ENCODE measurements around the gene PPP1R37.
A peak's percentile ranks its signal among the peaks of the same experiment; 100 is the strongest.

PPP1R37 gene

DNA sequence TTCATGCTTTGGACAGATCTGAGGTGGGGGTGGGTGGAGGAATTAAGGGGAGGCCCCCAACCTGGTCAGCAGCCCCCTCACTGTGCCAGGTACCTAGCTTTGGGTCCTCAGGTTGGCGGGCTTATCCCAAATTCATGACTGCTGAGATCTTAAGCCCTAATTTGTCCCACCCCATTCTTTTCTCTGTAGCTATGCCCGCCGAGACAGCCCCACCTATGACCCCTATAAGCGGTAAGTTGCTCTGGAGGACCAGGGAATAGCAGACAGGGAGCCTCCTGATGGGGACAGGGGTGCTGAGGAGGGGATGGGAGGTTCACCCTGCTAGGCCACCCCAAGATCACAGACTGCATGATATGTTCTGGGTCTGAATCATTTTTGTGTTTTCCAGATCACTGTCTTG lies 31.0 kb upstream of the PPP1R37 start:
- DNase-seq (ENCODE audit: low read depth), result no peak
- no peak overlapping the region for H3K4me3 ChIP-seq (ENCODE audit: low read length)
- TF ChIP-seq, protein P1, sequence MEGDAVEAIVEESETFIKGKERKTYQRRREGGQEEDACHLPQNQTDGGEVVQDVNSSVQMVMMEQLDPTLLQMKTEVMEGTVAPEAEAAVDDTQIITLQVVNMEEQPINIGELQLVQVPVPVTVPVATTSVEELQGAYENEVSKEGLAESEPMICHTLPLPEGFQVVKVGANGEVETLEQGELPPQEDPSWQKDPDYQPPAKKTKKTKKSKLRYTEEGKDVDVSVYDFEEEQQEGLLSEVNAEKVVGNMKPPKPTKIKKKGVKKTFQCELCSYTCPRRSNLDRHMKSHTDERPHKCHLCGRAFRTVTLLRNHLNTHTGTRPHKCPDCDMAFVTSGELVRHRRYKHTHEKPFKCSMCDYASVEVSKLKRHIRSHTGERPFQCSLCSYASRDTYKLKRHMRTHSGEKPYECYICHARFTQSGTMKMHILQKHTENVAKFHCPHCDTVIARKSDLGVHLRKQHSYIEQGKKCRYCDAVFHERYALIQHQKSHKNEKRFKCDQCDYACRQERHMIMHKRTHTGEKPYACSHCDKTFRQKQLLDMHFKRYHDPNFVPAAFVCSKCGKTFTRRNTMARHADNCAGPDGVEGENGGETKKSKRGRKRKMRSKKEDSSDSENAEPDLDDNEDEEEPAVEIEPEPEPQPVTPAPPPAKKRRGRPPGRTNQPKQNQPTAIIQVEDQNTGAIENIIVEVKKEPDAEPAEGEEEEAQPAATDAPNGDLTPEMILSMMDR (IDR thresholded peaks at IDR 0.05; ENCODE audit: insufficient read depth, low read depth, low read length, missing control alignments), result no peak

DNA sequence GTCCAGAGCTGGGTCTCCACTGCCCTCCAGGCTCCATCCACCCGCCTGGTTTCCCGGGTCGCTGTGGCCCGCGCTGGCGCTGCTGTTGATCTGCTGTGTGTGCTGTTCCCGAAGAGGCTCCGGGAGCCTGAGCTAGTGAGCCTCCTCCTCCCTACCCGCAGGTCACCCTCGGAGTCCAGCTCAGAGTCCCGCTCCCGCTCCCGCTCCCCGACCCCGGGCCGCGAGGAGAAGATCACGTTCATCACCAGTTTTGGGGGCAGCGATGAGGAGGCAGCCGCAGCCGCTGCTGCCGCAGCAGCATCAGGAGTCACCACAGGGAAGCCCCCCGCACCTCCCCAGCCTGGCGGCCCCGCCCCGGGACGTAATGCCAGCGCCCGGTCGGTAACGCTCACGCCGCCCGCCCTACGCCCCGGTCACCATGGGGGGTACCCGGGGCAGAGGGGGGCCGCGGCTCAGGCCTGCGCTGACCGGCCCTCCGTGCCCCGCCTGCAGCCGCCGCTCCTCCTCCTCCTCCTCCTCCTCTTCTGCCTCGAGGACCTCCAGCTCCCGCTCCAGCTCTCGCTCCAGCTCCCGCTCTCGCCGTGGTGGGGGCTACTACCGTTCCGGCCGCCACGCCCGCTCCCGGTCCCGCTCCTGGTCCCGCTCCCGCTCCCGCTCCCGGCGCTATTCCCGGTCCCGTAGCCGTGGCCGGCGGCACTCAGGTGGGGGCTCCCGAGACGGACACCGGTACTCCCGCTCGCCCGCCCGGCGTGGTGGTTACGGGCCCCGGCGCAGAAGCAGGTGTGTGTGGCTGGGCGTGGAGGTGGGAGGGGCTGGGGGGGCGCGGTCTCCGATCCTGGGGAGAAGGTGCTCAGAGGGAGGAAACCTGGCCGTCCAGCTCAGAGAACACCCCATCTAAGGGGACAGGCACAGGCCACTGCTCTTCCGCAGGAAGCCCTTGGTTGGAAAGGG lies 28.9 kb upstream of the PPP1R37 start:
- TF ChIP-seq, protein P1 (IDR thresholded peaks at IDR 0.05; ENCODE audit: insufficient read depth, low read depth, low read length, missing control alignments), result no peak
- no peak overlapping the region for H3K4me3 ChIP-seq (ENCODE audit: low read length)
- no peak for DNase-seq (ENCODE audit: low read depth)

DNA sequence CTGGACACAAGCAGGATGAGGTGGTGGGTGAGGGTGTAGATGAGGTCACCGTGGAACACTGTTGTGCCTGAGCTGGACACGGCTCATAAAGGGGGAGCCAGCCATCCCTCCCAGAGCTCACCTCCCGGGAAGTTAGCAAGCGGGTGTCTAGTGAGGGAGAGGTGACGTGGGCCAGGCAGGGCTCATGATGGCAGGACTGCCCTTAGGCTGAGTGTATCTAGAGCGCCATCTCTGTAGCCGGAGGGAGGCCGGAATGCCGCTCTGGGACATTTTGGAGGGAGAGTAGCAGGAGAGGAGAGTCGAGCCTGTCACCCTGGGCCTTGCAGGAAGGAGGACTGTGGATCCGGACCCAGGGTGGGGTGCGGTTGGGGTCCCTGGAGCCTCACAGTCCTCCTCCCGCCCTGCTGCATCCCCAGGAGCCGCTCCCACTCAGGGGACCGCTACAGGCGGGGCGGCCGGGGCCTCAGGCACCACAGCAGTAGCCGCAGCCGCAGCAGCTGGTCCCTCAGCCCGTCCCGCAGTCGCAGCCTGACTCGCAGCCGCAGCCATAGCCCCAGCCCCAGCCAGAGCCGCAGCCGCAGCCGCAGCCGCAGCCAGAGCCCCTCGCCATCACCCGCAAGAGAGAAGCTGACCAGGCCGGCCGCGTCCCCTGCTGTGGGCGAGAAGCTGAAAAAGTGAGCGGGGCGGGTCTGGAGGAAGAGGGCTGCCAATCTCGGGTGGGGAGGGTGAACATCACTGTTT lies 25.9 kb upstream of the PPP1R37 start:
- no peak for DNase-seq (ENCODE audit: low read depth)
- H3K4me3 ChIP-seq (ENCODE audit: low read length), result no peak overlapping the region
- TF ChIP-seq, protein P1 (IDR thresholded peaks at IDR 0.05; ENCODE audit: insufficient read depth, low read depth, low read length, missing control alignments), result no peak

DNA sequence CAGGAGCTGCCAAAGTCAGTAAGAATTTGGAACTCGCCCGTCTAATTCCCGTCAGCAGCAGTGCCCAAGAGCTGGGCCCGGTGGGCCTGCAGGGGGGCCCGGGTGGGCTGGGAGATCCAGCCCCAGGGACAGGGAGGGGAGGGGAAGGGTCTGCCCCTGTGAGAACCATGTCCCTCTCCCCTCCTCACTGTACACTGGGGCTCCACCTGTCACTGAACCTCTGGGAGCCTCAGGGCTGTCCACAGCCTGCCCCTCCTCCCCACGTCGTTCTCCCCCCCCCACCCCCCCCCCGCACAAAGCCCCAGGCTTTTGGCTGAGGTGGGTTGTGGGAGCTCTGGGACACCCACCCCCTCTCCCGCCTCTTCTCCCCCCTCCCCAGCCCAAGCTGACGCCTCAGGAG lies 24.9 kb upstream of the PPP1R37 start:
- TF ChIP-seq, protein P1 (IDR thresholded peaks at IDR 0.05; ENCODE audit: insufficient read depth, low read depth, low read length, missing control alignments), result no peak
- no peak for DNase-seq (ENCODE audit: low read depth)
- no peak overlapping the region for H3K4me3 ChIP-seq (ENCODE audit: low read length)

DNA sequence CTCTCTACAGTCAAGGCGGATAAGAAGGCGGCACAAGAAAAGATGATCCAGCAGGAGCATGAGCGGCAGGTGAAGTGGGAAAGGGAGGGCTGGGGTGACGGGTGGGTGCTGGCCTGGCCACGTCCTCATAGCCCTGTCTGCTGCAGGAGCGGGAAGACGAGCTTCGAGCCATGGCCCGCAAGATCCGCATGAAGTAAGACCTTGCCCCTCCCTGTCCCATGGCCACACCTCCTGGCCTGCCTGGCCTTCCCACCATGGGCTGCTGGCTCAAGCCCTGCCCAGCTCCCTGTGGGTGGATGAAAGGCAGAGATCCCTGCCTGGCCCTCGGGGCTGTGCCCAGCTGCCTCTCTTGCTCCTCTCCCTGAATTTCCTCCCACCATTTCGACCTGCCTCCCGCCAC lies 23.9 kb upstream of the PPP1R37 start:
- peak; percentile 50 for DNase-seq (ENCODE audit: low read depth)
- TF ChIP-seq, protein P1 (IDR thresholded peaks at IDR 0.05; ENCODE audit: insufficient read depth, low read depth, low read length, missing control alignments), result no peak

DNA sequence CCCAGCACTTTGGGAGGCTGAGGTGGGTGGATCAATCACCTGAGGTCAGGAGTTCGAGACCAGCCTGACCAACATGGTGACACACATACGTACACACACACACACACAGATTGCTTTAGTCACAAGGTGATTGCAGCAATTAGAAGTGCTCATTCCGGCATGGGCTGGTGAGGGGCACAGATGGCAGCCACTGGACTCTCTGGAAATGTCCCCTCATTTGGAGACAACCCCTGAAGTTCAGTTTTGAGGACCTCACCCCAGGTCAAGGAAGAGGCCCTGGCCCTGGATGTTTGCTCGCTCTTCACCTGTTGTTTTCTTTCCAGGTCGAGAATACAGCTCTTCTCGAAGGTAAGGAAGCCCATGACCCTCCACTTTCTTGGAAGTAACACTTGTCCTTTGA lies 22.8 kb upstream of the PPP1R37 start:
- DNase-seq (ENCODE audit: low read depth), result no peak
- TF ChIP-seq, protein P1 (IDR thresholded peaks at IDR 0.05; ENCODE audit: insufficient read depth, low read depth, low read length, missing control alignments), result no peak
- no peak overlapping the region for H3K4me3 ChIP-seq (ENCODE audit: low read length)

More for the DNA sequence above, 23.9 kb upstream of the PPP1R37 start:
- no peak overlapping the region for H3K4me3 ChIP-seq (ENCODE audit: low read length)
